K562 (cell line): Measurements from ENCODE around the gene DNAJB1. TPM values are rescaled to one million over a fixed set of nuclear protein-coding genes. Genes with fewer than 3 reads are reported as not detected.

Experiments used
- BCL6 ChIP-seq: fragments of 250-450 bp; sonication (Bioruptor Pico); IDR thresholded peaks from 2 replicates; pipeline ENCODE4 v1.4.0; 2020
- HDGF ChIP-seq: fragments of 450-650 bp; IDR thresholded peaks from 2 replicates; pipeline ENCODE4 v1.6.1; 2016
- JUN ChIP-seq, 2 experiments: sonication (generic) in 1 of 2; formaldehyde crosslinking in 1 of 2; IDR thresholded peaks; 2 replicates each; pipeline versions ENCODE4 v1.6.1 to v1.8.0; 2012 to 2022; ENCODE audit warnings: borderline replicate concordance in 2 of 2, mild to moderate bottlenecking in 2 of 2, improper control_type of control experiment in 1 of 2, low read depth in 1 of 2, low read length in 1 of 2, missing genetic modification reagents in 1 of 2
- MNT ChIP-seq, 2 experiments: fragments of 450-650 bp; conservative IDR thresholded peaks; 2 replicates each; pipeline ENCODE4 v1.6.1; 2017; ENCODE audit warnings: mild to moderate bottlenecking in 2 of 2, moderate library complexity in 2 of 2
- MYC ChIP-seq, 2 experiments: fragments of 250-450 bp in 1 of 2; sonication (Bioruptor Pico) in 1 of 2; IDR thresholded peaks; 2 replicates each; pipeline versions ENCODE4 v1.5.1 to v1.6.1; 2012 to 2021; ENCODE audit warnings: low read depth in 2 of 2, borderline replicate concordance in 1 of 2, improper control_type of control experiment in 1 of 2, low read length in 1 of 2, mild to moderate bottlenecking in 1 of 2, moderate library complexity in 1 of 2
- NR0B1 ChIP-seq: fragments of 450-650 bp; IDR thresholded peaks from one replicate; pipeline ENCODE4 v1.6.1; 2018; ENCODE audit warnings: mild to moderate bottlenecking, moderate library complexity; ENCODE audit not compliant: partially characterized antibody
- NRF1 ChIP-seq, 2 experiments: fragments of 450-650 bp; IDR thresholded peaks in 1 of 2; conservative IDR thresholded peaks in 1 of 2; 2 replicates each; pipeline ENCODE4 v1.6.1; 2014; ENCODE audit warnings: mild to moderate bottlenecking in 2 of 2
- POLR2G ChIP-seq: fragments of 200-400 bp; formaldehyde crosslinking; IDR thresholded peaks from 2 replicates; pipeline ENCODE4 v1.6.1; 2017; ENCODE audit warnings: low read depth, mild to moderate bottlenecking, antibody characterized with exemption, low read length, moderate library complexity
- PPARD ChIP-seq: fragments of 250-450 bp; sonication (Bioruptor Pico); IDR thresholded peaks from 2 replicates; pipeline ENCODE4 v1.8.0; 2022; ENCODE audit warnings: inconsistent platforms, mild to moderate bottlenecking, moderate library complexity
- RBFOX2 ChIP-seq: fragments of 200-400 bp; formaldehyde crosslinking; IDR thresholded peaks from 2 replicates; pipeline ENCODE4 v1.6.1; 2017; ENCODE audit warnings: low read depth, mild to moderate bottlenecking, low read length, moderate library complexity
- SMAD4 ChIP-seq: fragments of 250-450 bp; sonication (Bioruptor Pico); conservative IDR thresholded peaks from 2 replicates; pipeline ENCODE4 v1.8.0; 2021; ENCODE audit warnings: inconsistent platforms, mild to moderate bottlenecking, moderate library complexity
- SPI1 ChIP-seq: IDR thresholded peaks from 2 replicates; pipeline ENCODE4 v1.6.1; 2011; ENCODE audit warnings: low read depth, low read length, control low read depth, borderline replicate concordance
- TEAD2 ChIP-seq: fragments of 450-650 bp; IDR thresholded peaks from 2 replicates; pipeline ENCODE4 v1.6.1; 2016; ENCODE audit warnings: missing genetic modification characterization, control low read depth, missing compliant biosample characterization
- TGIF2 ChIP-seq: sonication (generic); formaldehyde crosslinking; IDR thresholded peaks from 2 replicates; pipeline ENCODE4 v1.8.1; 2022; ENCODE audit warnings: mild to moderate bottlenecking, missing genetic modification reagents, moderate library complexity
- XRCC5 ChIP-seq: fragments of 200-400 bp; formaldehyde crosslinking; IDR thresholded peaks from 2 replicates; pipeline ENCODE4 v1.6.1; 2017; ENCODE audit warnings: low read depth, mild to moderate bottlenecking, low read length
- ZBTB2 ChIP-seq: fragments of 450-650 bp; IDR thresholded peaks from 2 replicates; pipeline ENCODE4 v1.6.1; 2016; ENCODE audit warnings: antibody characterized with exemption
- ZNF239 ChIP-seq: fragments of 250-450 bp; sonication (Bioruptor Pico); IDR thresholded peaks from 2 replicates; pipeline ENCODE4 v1.4.0; 2020; ENCODE audit warnings: mild to moderate bottlenecking
- ZNF384 ChIP-seq: IDR thresholded peaks from 2 replicates; pipeline ENCODE4 v1.6.1; 2012; ENCODE audit warnings: low read depth, low read length, improper control_type of control experiment
- polyA plus RNA-seq, 8 experiments: library from polyadenylated mRNA; depleted of rRNA in 4 of 8; stranded (reverse) in 5 of 8; unstranded in 3 of 8; fragments of >200 nt; fragmentation: Nextera tagmentation in 2 of 8; fragmentation: Illumina TruSeq in 1 of 8; extraction: Ambion mirVana in 2 of 8; extraction: Trizol in 1 of 8; gene quantifications; 2 replicates each; pipeline versions ENCODE4 v1.2.1 to v1.2.3, GENCODE V29; 2011 to 2014; ENCODE audit warnings: inconsistent platforms in 1 of 8, missing spikeins in 1 of 8
- total RNA-seq, 7 experiments: library from RNA; depleted of rRNA in 6 of 7; stranded (reverse); fragments of >200 nt in 6 of 7; fragmentation: Illumina TruSeq in 2 of 7; extraction: Trizol in 2 of 7; gene quantifications; 2 replicates each; pipeline versions ENCODE4 v1.2.1 to v1.2.3, GENCODE V29; 2011 to 2021; ENCODE audit warnings: low replicate concordance in 1 of 7

Gene DNAJB1
- total and polyA plus RNA-seq, 9 of the 15 experiments (the other 6 are each of a cell fraction or from before 2014, with no cell fraction given): 13.2 to 113 (median 62.1) TPM

GRCh38 chr19:14529254-14530004, 11.2 kb upstream of the DNAJB1 start, which contains the start of gene TECR (continued):
- TF ChIP-seq NR0B1 (no peak), PPARD (CRISPR knock-in tag) (no peak), JUN (IDR thresholded peaks at IDR 0.05; ENCODE audit: borderline replicate concordance, low read depth, low read length) (peak; percentile 53; the same call in 1 of the 2 replicates), JUN (CRISPR knock-in tag; IDR thresholded peaks at IDR 0.05; ENCODE audit: borderline replicate concordance) (no peak; the same call in 1 of the 2 replicates), MNT (conservative IDR thresholded peaks at IDR 0.05) (peak; percentile 71 to 72), ZBTB2 (peak; percentile 92), RBFOX2 (peak; percentile 100), MYC (IDR thresholded peaks at IDR 0.05; ENCODE audit: low read depth, low read length) (peak; percentile 55; the same call in 1 of the 2 replicates), MYC (CRISPR knock-in tag; IDR thresholded peaks at IDR 0.05; ENCODE audit: borderline replicate concordance, low read depth) (0 out of 2 replicates have a peak, but pooled peaks have one; percentile 36), TEAD2 (no peak), NRF1 (conservative IDR thresholded peaks at IDR 0.05 in 1 of 2, IDR thresholded peaks at IDR 0.05 in 1 of 2) (peak; percentile 98), HDGF (peak; percentile 91), ZNF384 (0 out of 2 replicates have a peak, but pooled peaks have one; percentile 17), XRCC5 (peak; percentile 35; the same call in 1 of the 2 replicates), SMAD4 (0 out of 2 replicates have a peak, but pooled peaks have one; percentile 19), ZNF239 (CRISPR knock-in tag) (no peak), POLR2G (peak; percentile 100), TGIF2 (CRISPR knock-in tag) (no peak), SPI1 (no peak), BCL6 (no peak)
